Loucy (cell line): ENCODE measurements around the gene PTPA.

ENCODE experiments used
- H2AFZ ChIP-seq: fragments of 200-600 bp; sonication (generic); 2 replicates; pipeline ENCODE4 v1.6.0; 2016; ENCODE audit warnings: antibody characterized with exemption, mild to moderate bottlenecking, low read length, moderate library complexity
- H3F3A ChIP-seq: fragments of 200-600 bp; 2 replicates; pipeline ENCODE4 v1.6.0; 2016; ENCODE audit warnings: antibody characterized with exemption, low read depth, mild to moderate bottlenecking
- H3K27me3 ChIP-seq: fragments of 200-600 bp; sonication (generic); 2 replicates; pipeline ENCODE4 v1.6.1; 2014; ENCODE audit warnings: low read length, mild to moderate bottlenecking; ENCODE audit not compliant: insufficient read depth, poor library complexity, severe bottlenecking
- H3K36me3 ChIP-seq: fragments of 200-600 bp; sonication (generic); 2 replicates; pipeline ENCODE4 v1.6.1; 2016; ENCODE audit warnings: low read length; ENCODE audit not compliant: insufficient read depth
- H3K4me1 ChIP-seq: fragments of 200-600 bp; sonication (generic); 2 replicates; pipeline ENCODE4 v1.5.1; 2014; ENCODE audit warnings: low read length, mild to moderate bottlenecking; ENCODE audit not compliant: insufficient read depth, poor library complexity, severe bottlenecking
- H3K4me2 ChIP-seq: fragments of 200-600 bp; sonication (generic); 2 replicates; pipeline ENCODE4 v1.6.0; 2014; ENCODE audit warnings: antibody characterized with exemption, low read length, low read depth, mild to moderate bottlenecking; ENCODE audit not compliant: poor library complexity, severe bottlenecking
- H3K4me3 ChIP-seq: fragments of 200-600 bp; sonication (generic); 2 replicates; pipeline ENCODE4 v1.5.1; 2014; ENCODE audit warnings: low read length, mild to moderate bottlenecking, mixed read lengths; ENCODE audit not compliant: poor library complexity, severe bottlenecking
- H3K79me2 ChIP-seq: fragments of 200-600 bp; sonication (generic); 2 replicates; pipeline ENCODE4 v1.6.1; 2014; ENCODE audit warnings: low read length; ENCODE audit not compliant: insufficient read depth
- H3K9ac ChIP-seq: fragments of 200-600 bp; sonication (generic); 2 replicates; pipeline ENCODE4 v1.6.0; 2014; ENCODE audit warnings: mild to moderate bottlenecking, low read depth, low read length, moderate library complexity; ENCODE audit not compliant: poor library complexity, severe bottlenecking
- H3K9me2 ChIP-seq: fragments of 200-600 bp; sonication (generic); replicated peaks from 2 replicates; pipeline ENCODE4 v1.6.1; 2016; ENCODE audit warnings: low read depth, low read length, mixed read lengths
- H3K9me3 ChIP-seq: fragments of 200-600 bp; sonication (generic); 2 replicates; pipeline ENCODE4 v1.6.1; 2014; ENCODE audit warnings: mild to moderate bottlenecking, antibody characterized with exemption, low read length, low read depth; ENCODE audit not compliant: insufficient read depth
- H4K20me1 ChIP-seq: fragments of 200-600 bp; sonication (generic); 2 replicates; pipeline ENCODE4 v1.6.0; 2014; ENCODE audit warnings: antibody characterized with exemption, low read length, mild to moderate bottlenecking; ENCODE audit not compliant: insufficient read depth, poor library complexity, severe bottlenecking
- CTCF ChIP-seq: fragments of 200-600 bp; sonication (generic); conservative IDR thresholded peaks from 2 replicates; pipeline ENCODE4 v1.5.1; 2014; ENCODE audit warnings: mild to moderate bottlenecking, antibody characterized with exemption, low read length
- EZH2phosphoT487 ChIP-seq: fragments of 200-600 bp; IDR thresholded peaks from 2 replicates; pipeline ENCODE4 v1.6.1; 2018; ENCODE audit warnings: antibody characterized with exemption, mild to moderate bottlenecking, moderate library complexity, borderline replicate concordance

The PTPA gene

GRCh38 chr9:129070696-129071525 lies 40.3 kb upstream of the PTPA start:
- H3K36me3 ChIP-seq = no peaks in the 10 kb centered on the region
- peak overlapping the region; percentile 68 for H3K4me3 ChIP-seq
- no peaks in the 10 kb centered on the region for H3K9me2 ChIP-seq
- H2AFZ ChIP-seq = no peak overlapping the region
- no peaks in the 10 kb centered on the region for H3K27me3 ChIP-seq
- peaks cover 11% of the 10 kb centered on the region; the same call in 1 of the 2 replicates for H3F3A ChIP-seq
- no peaks in the 10 kb centered on the region for H3K9me3 ChIP-seq
- TF ChIP-seq CTCF (no peak), EZH2phosphoT487 (no peak)
- peaks cover 20% of the 10 kb centered on the region; the same call in 1 of the 2 replicates for H3K79me2 ChIP-seq
- H3K4me1 ChIP-seq = peaks cover 45% of the 10 kb centered on the region
- H3K4me2 ChIP-seq = peak overlapping the region; percentile 90
- no peaks in the 10 kb centered on the region for H4K20me1 ChIP-seq
- peak overlapping the region; percentile 89 for H3K9ac ChIP-seq

GRCh38 chr9:129071526-129072126 lies 39.6 kb upstream of the PTPA start:
- H3K27me3 ChIP-seq = no peaks in the 10 kb centered on the region
- peak overlapping the region; percentile 89 for H3K9ac ChIP-seq
- H3K9me3 ChIP-seq = no peaks in the 10 kb centered on the region
- TF ChIP-seq CTCF = no peak
- H3K9me2 ChIP-seq = no peaks in the 10 kb centered on the region
- no peaks in the 10 kb centered on the region for H3K36me3 ChIP-seq
- no peak overlapping the region for H2AFZ ChIP-seq
- peak overlapping the region; percentile 90 for H3K4me2 ChIP-seq
- peaks cover 45% of the 10 kb centered on the region for H3K4me1 ChIP-seq
- peaks cover 20% of the 10 kb centered on the region; the same call in 1 of the 2 replicates for H3K79me2 ChIP-seq
- H3F3A ChIP-seq = peaks cover 11% of the 10 kb centered on the region; the same call in 1 of the 2 replicates
- no peaks in the 10 kb centered on the region for H4K20me1 ChIP-seq
- H3K4me3 ChIP-seq = peak overlapping the region; percentile 68

GRCh38 chr9:129072171-129072570 lies 39.0 kb upstream of the PTPA start:
- H3F3A ChIP-seq = peaks cover 11% of the 10 kb centered on the region; the same call in 1 of the 2 replicates
- TF ChIP-seq CTCF = no peak
- TF ChIP-seq EZH2phosphoT487 = no peak
- peak overlapping the region; percentile 68 for H3K4me3 ChIP-seq

More at GRCh38 chr9:129072171-129072570, 39.0 kb upstream of the PTPA start:
- Histone ChIP-seq H3K9me2 (no peaks in the 10 kb centered on the region), H3K9ac (peak overlapping the region; percentile 89), H4K20me1 (no peaks in the 10 kb centered on the region), H3K9me3 (no peaks in the 10 kb centered on the region), H2AFZ (no peak overlapping the region), H3K27me3 (no peaks in the 10 kb centered on the region), H3K4me1 (peaks cover 45% of the 10 kb centered on the region), H3K36me3 (no peaks in the 10 kb centered on the region), H3K79me2 (peaks cover 20% of the 10 kb centered on the region; the same call in 1 of the 2 replicates), H3K4me2 (peak overlapping the region; percentile 90)
